GM12878 (cell line): ENCODE results near the gene WSCD1. TPM values are rescaled to one million over a fixed set of nuclear protein-coding genes. Genes with fewer than 3 reads are reported as not detected.
A peak's percentile ranks its signal among the peaks of the same experiment; 100 is the strongest.

Source experiments
- ATAC-seq: fragments of 200-7000 bp; cut with Tn5 transposase; 3 replicates; pipeline ENCODE4 v1.9.1; 2020; ENCODE audit warnings: mild to moderate bottlenecking, moderate library complexity
- BruUV-seq: library from RNA; stranded (reverse); fragments of 400-500 nt; replicated peaks from 2 replicates; lab custom pipeline; 2021; lab: Mats Ljungman, UMichigan
- CTCF ChIA-PET: fragments of 300-600 bp; sonication (Branson Sonifier 250); formaldehyde crosslinking; extraction: SDS; loops from one replicate; lab custom pipeline; 2021; ENCODE audit warnings: inconsistent platforms; lab: Yijun Ruan, JAX
- POLR2A ChIA-PET: fragments of 350-600 bp; formaldehyde crosslinking; extraction: SDS; loops from one replicate; lab custom pipeline; 2021; ENCODE audit warnings: inconsistent platforms; lab: Charles Lee
- RAD21 ChIA-PET: fragments of 300-600 bp; sonication (Branson Sonifier 250); formaldehyde crosslinking; loops from one replicate; lab custom pipeline; 2023; ENCODE audit warnings: antibody characterized with exemption; ENCODE audit not compliant: unreplicated experiment; lab: Charles Lee
- SMC1A ChIA-PET: fragments of 300-600 bp; sonication (Branson Sonifier 250); formaldehyde crosslinking; loops from one replicate; lab custom pipeline; 2023; ENCODE audit not compliant: unreplicated experiment, uncharacterized antibody; lab: Charles Lee
- DNase-seq: peaks from one replicate; pipeline ENCODE4 v3.0.0-alpha.2; 2011; ENCODE audit warnings: low read depth, low spot score
- FAIRE-seq: peaks from 3 replicates; lab custom pipeline; 2011; peaks lifted over from hg19 to GRCh38; lab: Jason Lieb, UNC
- H2AFZ ChIP-seq: 2 replicates; pipeline ENCODE4 v1.6.0; 2011; ENCODE audit warnings: low read depth, low read length, control low read depth; ENCODE audit not compliant: control insufficient read depth
- H3K27ac ChIP-seq: 2 replicates; pipeline ENCODE4 v1.5.1; 2011; ENCODE audit warnings: control low read depth; ENCODE audit not compliant: control insufficient read depth, insufficient read depth
- H3K27me3 ChIP-seq, 2 experiments: replicated peaks in 1 of 2; 2 replicates each; pipeline versions ENCODE4 v1.6.0 to v1.6.1; 2011; ENCODE audit warnings: low read length in 1 of 2; ENCODE audit not compliant: control insufficient read depth in 2 of 2, insufficient read depth in 2 of 2
- H3K36me3 ChIP-seq, 2 experiments: 2 replicates each; pipeline ENCODE4 v1.5.1; 2011; ENCODE audit warnings: low read length in 1 of 2; ENCODE audit not compliant: control insufficient read depth in 2 of 2, insufficient read depth in 2 of 2
- H3K4me1 ChIP-seq: 2 replicates; pipeline ENCODE4 v1.6.1; 2011; ENCODE audit warnings: mild to moderate bottlenecking, low read length, moderate library complexity, mixed read lengths; ENCODE audit not compliant: control insufficient read depth, insufficient read depth
- H3K4me2 ChIP-seq: 2 replicates; pipeline ENCODE4 v1.6.0; 2011; ENCODE audit warnings: control low read depth; ENCODE audit not compliant: control insufficient read depth, insufficient read depth
- H3K4me3 ChIP-seq: fragments of 200-600 bp; sonication (generic); 2 replicates; pipeline ENCODE4 v1.5.1; 2016
- H3K79me2 ChIP-seq: 2 replicates; pipeline ENCODE4 v1.6.0; 2011; ENCODE audit warnings: low read length; ENCODE audit not compliant: control insufficient read depth, insufficient read depth
- H3K9ac ChIP-seq: 2 replicates; pipeline ENCODE4 v1.8.0; 2011; ENCODE audit warnings: low read length, control low read depth, mixed read lengths; ENCODE audit not compliant: control insufficient read depth, insufficient read depth
- H3K9me3 ChIP-seq: replicated peaks from 3 replicates; pipeline ENCODE4 v1.5.1; 2011; ENCODE audit warnings: mild to moderate bottlenecking, low read length; ENCODE audit not compliant: control insufficient read depth, insufficient read depth
- H4K20me1 ChIP-seq: 2 replicates; pipeline ENCODE4 v1.6.0; 2011; ENCODE audit not compliant: control insufficient read depth, insufficient read depth
- CBFB ChIP-seq: IDR thresholded peaks from 2 replicates; pipeline ENCODE4 v1.6.1; 2016; ENCODE audit warnings: antibody characterized with exemption, low read depth
- EGR1 ChIP-seq, 2 experiments: IDR thresholded peaks; 1 replicate in 1 of 2; 2 replicates in 1 of 2; pipeline ENCODE4 v1.6.1; 2011 to 2012; ENCODE audit warnings: low read depth in 2 of 2, low read length in 2 of 2, borderline replicate concordance in 1 of 2, mild to moderate bottlenecking in 1 of 2, moderate library complexity in 1 of 2
- FOS ChIP-seq: IDR thresholded peaks from 3 replicates; pipeline ENCODE4 v1.6.1; 2011; ENCODE audit warnings: borderline replicate concordance; ENCODE audit not compliant: insufficient read length; ENCODE audit errors: extremely low read depth
- GATAD2B ChIP-seq: fragments of 450-650 bp; conservative IDR thresholded peaks from 2 replicates; pipeline ENCODE4 v1.6.1; 2017; ENCODE audit warnings: low read depth, mild to moderate bottlenecking, moderate library complexity
- IKZF2 ChIP-seq, 2 experiments: fragments of 450-650 bp; IDR thresholded peaks; 2 replicates each; pipeline ENCODE4 v1.6.1; 2017; ENCODE audit warnings: mild to moderate bottlenecking in 2 of 2, moderate library complexity in 2 of 2
- KAT2A ChIP-seq: conservative IDR thresholded peaks from 2 replicates; pipeline ENCODE4 v1.6.1; 2011; ENCODE audit warnings: low read depth, low read length; ENCODE audit not compliant: control insufficient read depth
- RAD21 ChIP-seq: IDR thresholded peaks from 2 replicates; pipeline ENCODE4 v1.6.1; 2011; ENCODE audit warnings: mild to moderate bottlenecking, low read depth, low read length, moderate library complexity; ENCODE audit not compliant: insufficient read depth
- RCOR1 ChIP-seq: conservative IDR thresholded peaks from 2 replicates; pipeline ENCODE4 v1.6.1; 2012; ENCODE audit warnings: low read depth, low read length, improper control_type of control experiment
- SMARCA5 ChIP-seq: fragments of 450-650 bp; IDR thresholded peaks from 2 replicates; pipeline ENCODE4 v1.6.1; 2017; ENCODE audit warnings: mild to moderate bottlenecking
- SRF ChIP-seq, 2 experiments: IDR thresholded peaks; 2 replicates each; pipeline ENCODE4 v1.6.1; 2011; ENCODE audit warnings: low read depth in 2 of 2, low read length in 2 of 2, mild to moderate bottlenecking in 1 of 2, moderate library complexity in 1 of 2
- ZNF622 ChIP-seq: fragments of 450-650 bp; IDR thresholded peaks from 2 replicates; pipeline ENCODE4 v1.6.1; 2017; ENCODE audit warnings: mild to moderate bottlenecking, inconsistent platforms
- WGBS: methylation state at CpG from one replicate; pipeline ENCODE4 v1.1.6; 2016; ENCODE audit warnings: low lambda C conversion rate; ENCODE audit not compliant: insufficient replicate concordance, insufficient coverage; ENCODE audit errors: missing lambda C conversion rate; 5-methylcytosine and 5-hydroxymethylcytosine counted together
- in situ Hi-C: fragments of 300-500 bp; cut with MboI; formaldehyde crosslinking; loops from 9 replicates; pipeline ENCODE4 v1.14.3; 2018; ENCODE audit warnings: mixed read lengths
- intact Hi-C: fragments of 100-400 bp; cut with micrococcal nuclease; formaldehyde crosslinking; loops from one replicate; pipeline ENCODE4 v1.14.2; 2022; ENCODE audit not compliant: unreplicated experiment
- polyA plus RNA-seq, 11 experiments: library from polyadenylated mRNA; depleted of rRNA in 4 of 11; unstranded in 6 of 11; stranded (reverse) in 5 of 11; fragments of >200 nt; fragmentation: Nextera tagmentation in 4 of 11; fragmentation: Illumina TruSeq in 1 of 11; extraction: Ambion mirVana in 4 of 11; extraction: Trizol in 1 of 11; gene quantifications; 1 replicate in 1 of 11; 2 replicates in 10 of 11; pipeline versions ENCODE4 v1.2.1 to v1.2.3, GENCODE V29; 2011 to 2016; ENCODE audit warnings: inconsistent platforms in 2 of 11, missing spikeins in 2 of 11, low read depth in 1 of 11
- total RNA-seq, 4 experiments: library from RNA; depleted of rRNA in 3 of 4; stranded (reverse); fragments of >200 nt in 3 of 4; fragmentation: Illumina TruSeq in 1 of 4; extraction: Trizol in 1 of 4; gene quantifications; 2 replicates each; pipeline versions ENCODE4 v1.2.1 to v1.2.3, GENCODE V29; 2013 to 2021
- TF ChIP-seq, protein P1 (sequence below): IDR thresholded peaks from 2 replicates; pipeline ENCODE4 v1.6.1; 2011; ENCODE audit warnings: low read depth, mild to moderate bottlenecking, low read length, moderate library complexity, borderline replicate concordance; ENCODE audit errors: extremely low read depth
- TF ChIP-seq, protein P2 (sequence below): IDR thresholded peaks from 2 replicates; pipeline ENCODE4 v1.6.1; 2012; ENCODE audit warnings: low read depth, low read length, improper control_type of control experiment

WSCD1 gene
- total and polyA plus RNA-seq, 10 of the 15 experiments (the other 5 are each of a cell fraction or from before 2014, with no cell fraction given) = 0.01 to 0.16 TPM; not detected in 8

DNA sequence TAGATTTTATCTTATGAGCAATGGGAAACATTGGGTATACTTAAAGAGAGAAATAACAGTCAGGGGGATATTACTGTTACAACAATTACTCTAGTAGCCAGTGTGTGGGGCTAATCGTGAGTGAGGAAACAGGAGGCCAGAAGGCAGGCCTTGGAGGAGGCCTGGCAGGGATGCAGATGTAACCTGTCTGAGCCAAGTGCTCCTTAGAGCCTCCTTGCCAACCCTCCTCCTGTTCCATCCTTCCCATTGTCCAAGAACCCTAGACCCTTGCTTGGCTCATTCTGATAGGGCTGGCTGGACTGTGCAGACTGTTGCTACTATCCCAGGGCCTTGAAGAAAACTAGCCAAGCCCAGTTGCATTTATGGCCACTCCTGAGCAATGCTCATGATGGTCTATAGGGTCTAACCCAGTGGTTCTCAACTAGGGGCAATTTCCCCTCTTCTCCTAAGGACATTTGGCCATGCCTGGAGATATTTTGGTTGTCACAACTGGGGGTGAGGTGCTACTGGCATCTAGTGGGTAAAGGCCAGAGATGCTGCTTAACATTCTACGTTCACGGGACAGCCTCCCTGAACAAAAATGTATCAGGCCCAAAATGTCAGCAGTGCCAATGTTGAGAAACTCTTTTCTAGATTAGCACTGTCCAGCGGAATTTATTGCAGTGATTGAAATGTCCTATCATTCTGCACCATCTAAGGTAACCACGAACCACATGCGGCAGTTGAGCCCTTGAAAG, 24.4 kb upstream of the WSCD1 start:
- Histone ChIP-seq H3K9ac (no peak overlapping the region), H3K36me3 (no peaks in the 10 kb centered on the region), H3K4me3 (no peak overlapping the region), H3K9me3 (no peaks in the 10 kb centered on the region), H3K4me1 (no peaks in the 10 kb centered on the region), H2AFZ (no peak overlapping the region), H3K4me2 (no peak overlapping the region), H3K27me3 (no peaks in the 10 kb centered on the region), H4K20me1 (no peaks in the 10 kb centered on the region; the same call in 1 of the 2 replicates), H3K27ac (no peak overlapping the region), H3K79me2 (no peaks in the 10 kb centered on the region)
- ChIA-PET SMC1A (no interaction called here), POLR2A (no interaction called here), RAD21 (no interaction called here), CTCF (no interaction called here)
- DNase-seq (no peak), FAIRE-seq (no peak), ATAC-seq (no peak)
- WGBS = 42% methylated on average over 6 of the region's 6 CpGs
- intact Hi-C loops = no loop called here
- in situ Hi-C loops = no loop called here
- no peak for TF ChIP-seq ZNF622
- TF ChIP-seq, protein P1, sequence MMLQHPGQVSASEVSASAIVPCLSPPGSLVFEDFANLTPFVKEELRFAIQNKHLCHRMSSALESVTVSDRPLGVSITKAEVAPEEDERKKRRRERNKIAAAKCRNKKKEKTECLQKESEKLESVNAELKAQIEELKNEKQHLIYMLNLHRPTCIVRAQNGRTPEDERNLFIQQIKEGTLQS = no peak
- TF ChIP-seq RAD21 = 0 out of 2 replicates have a peak, but pooled peaks have one; percentile 17
- no TSS peak for BruUV-seq

DNA sequence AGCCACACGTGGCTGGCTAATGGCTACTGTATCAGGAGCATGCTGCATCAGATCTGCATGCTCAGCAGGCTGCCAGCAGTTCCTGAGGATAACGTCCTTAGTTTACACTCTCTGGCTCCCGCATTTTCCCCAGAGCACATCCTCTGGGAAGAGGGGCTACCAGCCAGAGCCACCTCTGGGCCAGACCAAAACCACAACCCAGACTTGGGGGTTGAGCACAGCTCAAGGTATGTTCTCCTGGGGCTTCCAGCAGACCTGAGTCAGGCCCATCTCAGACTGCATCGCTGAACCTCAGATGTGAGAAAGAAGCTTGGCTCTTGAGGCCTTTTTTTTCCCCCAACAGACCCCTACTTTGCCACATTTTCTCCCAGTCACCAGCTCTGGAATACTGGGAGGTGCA, 23.7 kb upstream of the WSCD1 start:
- FAIRE-seq (no peak), DNase-seq (no peak), ATAC-seq (no peak)
- no peak for TF ChIP-seq CBFB
- no peak for TF ChIP-seq GATAD2B
- no peak for TF ChIP-seq IKZF2 (IDR thresholded peaks at IDR 0.05)
- TF ChIP-seq, protein P2, sequence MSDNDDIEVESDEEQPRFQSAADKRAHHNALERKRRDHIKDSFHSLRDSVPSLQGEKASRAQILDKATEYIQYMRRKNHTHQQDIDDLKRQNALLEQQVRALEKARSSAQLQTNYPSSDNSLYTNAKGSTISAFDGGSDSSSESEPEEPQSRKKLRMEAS = no peak
- no peak for TF ChIP-seq FOS
- TF ChIP-seq KAT2A = no peak
- no peak for TF ChIP-seq SRF (IDR thresholded peaks at IDR 0.05; ENCODE audit: low read depth in 2 of 2, low read length in 2 of 2)
- TF ChIP-seq EGR1 (IDR thresholded peaks at IDR 0.05; ENCODE audit: borderline replicate concordance in 1 of 2, low read depth in 2 of 2, low read length in 2 of 2) = no peak
- TF ChIP-seq SMARCA5 = no peak
- no peak for TF ChIP-seq RCOR1
- ChIA-PET RAD21 (no interaction called here), POLR2A (no interaction called here), SMC1A (no interaction called here), CTCF (no interaction called here)
- Histone ChIP-seq H3K4me3 (no peak overlapping the region), H3K9me3 (no peaks in the 10 kb centered on the region), H3K4me1 (no peaks in the 10 kb centered on the region), H3K27ac (no peak overlapping the region), H3K27me3 (no peaks in the 10 kb centered on the region), H3K9ac (no peak overlapping the region), H4K20me1 (no peaks in the 10 kb centered on the region; the same call in 1 of the 2 replicates), H3K4me2 (no peak overlapping the region), H3K36me3 (no peaks in the 10 kb centered on the region), H2AFZ (no peak overlapping the region), H3K79me2 (no peaks in the 10 kb centered on the region)
- in situ Hi-C loops (no loop called here), intact Hi-C loops (no loop called here)
- 45% methylated on average over 4 of the region's 4 CpGs for WGBS
- no TSS peak for BruUV-seq
